ENCODE measurements around the gene SEMA7A.
"Not testable (repeated sequence)": the region's sequence is repeated elsewhere in the genome, so short reads cannot be mapped to it uniquely, and the experiment has no call there.

Gene SEMA7A

GRCh38 chr15:74376825-74377581, 56.8 kb downstream of the SEMA7A start:
- in situ Hi-C loops (cut with HindIII; ENCODE audit: low sequenced_read_pairs), result loop anchor here (5.0 kb wide), 2 partner anchors 65 to 120 kb away; no protein-coding TSS in a partner anchor

- in situ Hi-C loops (cut with HindIII; ENCODE audit: low sequenced_read_pairs), result loop anchor here (5.0 kb wide), 2 partner anchors 66 to 121 kb away; no protein-coding TSS in a partner anchor
These were observed 57.5 kb downstream of the SEMA7A start for GRCh38 chr15:74376226-74376625.

GRCh38 chr15:74375303-74375693, 58.5 kb downstream of the SEMA7A start:
- in situ Hi-C loops (cut with HindIII; ENCODE audit: low sequenced_read_pairs), result loop anchor here (5.0 kb wide), 2 partner anchors 67 to 122 kb away; no protein-coding TSS in a partner anchor

- in situ Hi-C loops (cut with HindIII; ENCODE audit: low sequenced_read_pairs), result loop anchor here (5.0 kb wide), 5 partner anchors 68 to 383 kb away; no protein-coding TSS in a partner anchor
These were observed 59.0 kb downstream of the SEMA7A start for GRCh38 chr15:74374648-74375302.

GRCh38 chr15:74373731-74374647, 59.8 kb downstream of the SEMA7A start:
- in situ Hi-C loops (cut with HindIII; ENCODE audit: low sequenced_read_pairs), result loop anchor here (5.0 kb wide), 3 partner anchors 178 to 383 kb away; no protein-coding TSS in a partner anchor

- in situ Hi-C loops (cut with HindIII; ENCODE audit: low sequenced_read_pairs), result loop anchor here (5.0 kb wide), 3 partner anchors 179 to 384 kb away; no protein-coding TSS in a partner anchor
These were observed 60.6 kb downstream of the SEMA7A start for GRCh38 chr15:74373056-74373650.

GRCh38 chr15:74370471-74370870, 63.3 kb downstream of the SEMA7A start:
- in situ Hi-C loops (cut with HindIII; ENCODE audit: low sequenced_read_pairs), result loop anchor here (5.0 kb wide), 3 partner anchors 182 to 387 kb away; no protein-coding TSS in a partner anchor

GRCh38 chr15:74369756-74370155, 64.0 kb downstream of the SEMA7A start:
- in situ Hi-C loops (cut with HindIII; ENCODE audit: low sequenced_read_pairs), result loop anchor here (5.0 kb wide), 3 partner anchors 183 to 388 kb away; no protein-coding TSS in a partner anchor

GRCh38 chr15:74369084-74369745, 64.5 kb downstream of the SEMA7A start:
- in situ Hi-C loops (cut with HindIII; ENCODE audit: low sequenced_read_pairs), result no loop called here

GRCh38 chr15:74368121-74368520, 65.6 kb downstream of the SEMA7A start:
- in situ Hi-C loops (cut with HindIII; ENCODE audit: low sequenced_read_pairs), result no loop called here

- in situ Hi-C loops (cut with HindIII; ENCODE audit: low sequenced_read_pairs), result no loop called here
These were observed 66.4 kb downstream of the SEMA7A start, which contains the start of gene CYP11A1 for GRCh38 chr15:74367296-74367854. Gene CYP11A1 (minus strand): TSS chr15:74367646. CDS start chr15:74367585, 61 bp downstream.

- in situ Hi-C loops (cut with HindIII; ENCODE audit: low sequenced_read_pairs), result no loop called here
These were observed 67.9 kb downstream of the SEMA7A start for GRCh38 chr15:74365598-74366445.

GRCh38 chr15:74364936-74365597, 68.7 kb downstream of the SEMA7A start:
- in situ Hi-C loops (cut with HindIII; ENCODE audit: low sequenced_read_pairs), result loop anchor here (5.0 kb wide), 1 partner anchor 48 kb away; no protein-coding TSS in a partner anchor

GRCh38 chr15:74362482-74362881, 71.3 kb downstream of the SEMA7A start:
- in situ Hi-C loops (cut with HindIII; ENCODE audit: low sequenced_read_pairs), result loop anchor here (5.0 kb wide), 1 partner anchor 45 kb away; no protein-coding TSS in a partner anchor

- in situ Hi-C loops (cut with HindIII; ENCODE audit: low sequenced_read_pairs), result loop anchor here (5.0 kb wide), 1 partner anchor 44 kb away; no protein-coding TSS in a partner anchor
These were observed 72.9 kb downstream of the SEMA7A start for GRCh38 chr15:74360855-74361254.

- in situ Hi-C loops (cut with HindIII; ENCODE audit: low sequenced_read_pairs), result not testable (repeated sequence)
These were observed 74.4 kb downstream of the SEMA7A start for GRCh38 chr15:74359376-74359775.

Measured in endothelial cell of hepatic sinusoid (primary cell).